Activated CD4-positive, alpha-beta T cell treated with anti-CD3 and anti-CD28 coated beads for 4 hours (primary cell): ENCODE data around the gene UFSP1.
"Not testable (repeated sequence)": the region's sequence is repeated elsewhere in the genome, so short reads cannot be mapped to it uniquely, and the experiment has no call there.

Experiments used
- DNase-seq, 2 donors: peaks; one replicate each; pipeline ENCODE4 v3.0.0-alpha.2; 2020

UFSP1 gene

DNA sequence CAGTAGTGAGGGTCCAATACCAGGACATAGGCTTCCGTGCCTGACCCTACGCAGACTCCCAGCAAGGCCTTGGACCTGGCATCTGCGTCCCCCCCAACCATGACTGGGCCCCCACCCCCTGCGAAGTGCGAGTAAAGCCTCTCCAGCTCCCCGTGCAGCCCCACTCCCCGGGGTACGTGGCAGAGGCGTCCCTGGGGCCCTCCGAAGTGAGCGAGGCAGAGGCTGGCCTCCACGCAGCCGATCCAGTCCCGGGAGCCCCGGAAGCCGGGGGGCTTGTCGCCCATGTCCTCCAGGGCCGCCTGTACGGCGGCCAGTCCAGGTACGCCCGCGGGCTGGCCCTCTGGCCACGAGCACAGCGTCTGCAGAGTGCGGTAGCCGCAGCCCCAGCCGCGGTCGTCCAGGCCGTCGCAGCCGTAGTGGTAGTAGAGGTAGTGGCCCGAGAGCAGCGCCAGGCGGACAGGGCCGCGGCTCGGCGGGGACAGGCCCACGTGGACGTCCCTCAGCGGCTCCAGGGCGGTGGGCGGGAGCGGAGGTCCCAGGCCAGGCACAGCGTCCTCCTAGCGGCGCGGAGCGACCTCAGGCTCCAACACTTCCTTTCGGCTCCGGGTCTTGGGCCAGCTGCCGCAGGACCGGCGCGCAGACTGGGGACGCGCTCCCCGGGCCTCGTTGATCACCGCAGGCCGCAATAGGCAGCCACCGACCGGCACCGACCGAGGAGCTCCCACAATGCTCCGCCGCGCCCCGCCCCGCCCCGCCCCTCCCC, at the start of gene UFSP1:
Gene UFSP1, minus strand, starts transcription at position 728 of the 763 bp plus-strand sequence. Its CDS starts 444 bp downstream, at position 284.
- no peak for DNase-seq

DNA sequence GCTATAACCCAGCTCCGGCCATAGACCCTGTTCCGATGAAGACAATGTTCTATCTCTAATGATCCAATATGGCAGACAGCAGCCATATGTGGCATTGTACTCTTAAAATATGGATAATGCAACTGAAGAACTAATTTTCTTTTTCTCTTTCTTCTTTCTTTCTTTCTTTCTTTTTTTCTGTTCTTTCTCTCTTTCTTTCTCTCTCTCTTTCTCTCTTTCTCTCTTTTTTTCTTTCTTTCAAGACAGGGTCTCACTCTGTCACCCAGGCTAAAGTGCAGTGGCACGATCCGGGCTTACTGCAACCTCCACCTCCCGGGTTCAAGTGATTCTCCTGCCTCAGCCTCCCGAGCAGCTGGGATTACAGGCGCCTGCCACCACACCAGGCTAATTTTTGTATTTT, 46.7 kb upstream of the UFSP1 start:
- DNase-seq, result not testable (repeated sequence)

DNA sequence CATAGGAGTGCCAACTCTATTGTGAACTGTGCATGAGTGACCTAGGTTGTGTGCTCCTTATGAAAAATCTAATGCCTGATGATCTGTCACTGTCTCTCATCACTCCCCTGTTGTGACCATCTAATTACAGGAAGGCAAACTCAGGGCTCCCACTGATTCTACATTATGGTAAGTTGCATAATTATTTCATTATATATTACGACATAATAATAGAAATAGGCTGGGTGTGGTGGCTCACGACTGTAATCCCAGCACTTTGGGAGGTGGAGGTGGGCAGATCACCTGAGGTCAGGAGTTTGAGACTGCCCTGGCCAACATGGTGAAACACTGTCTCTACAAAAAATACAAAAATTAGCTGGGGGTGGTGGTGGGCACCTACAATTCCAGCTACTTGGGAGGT, 45.9 kb upstream of the UFSP1 start:
- DNase-seq, result not testable (repeated sequence)

DNA sequence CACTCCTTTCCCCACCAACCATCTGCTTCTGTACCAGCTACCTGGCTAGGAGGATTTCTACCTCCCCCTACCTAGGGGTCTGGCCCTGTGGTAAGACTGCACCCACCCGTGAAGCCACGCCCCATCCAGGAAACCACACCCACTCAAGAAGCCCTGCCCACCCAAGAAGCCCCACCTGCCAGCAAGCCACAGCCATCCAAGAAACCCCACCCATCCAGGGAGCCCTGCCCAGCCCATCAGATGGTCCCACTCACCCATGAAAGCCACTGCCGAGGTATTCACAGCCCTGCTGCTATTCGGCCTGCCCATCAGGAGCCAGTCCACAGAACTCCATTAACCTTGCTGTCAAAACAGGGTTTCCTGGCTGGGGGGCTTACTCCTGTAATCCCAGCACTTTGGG, 44.2 kb upstream of the UFSP1 start:
- DNase-seq, result no peak

DNA sequence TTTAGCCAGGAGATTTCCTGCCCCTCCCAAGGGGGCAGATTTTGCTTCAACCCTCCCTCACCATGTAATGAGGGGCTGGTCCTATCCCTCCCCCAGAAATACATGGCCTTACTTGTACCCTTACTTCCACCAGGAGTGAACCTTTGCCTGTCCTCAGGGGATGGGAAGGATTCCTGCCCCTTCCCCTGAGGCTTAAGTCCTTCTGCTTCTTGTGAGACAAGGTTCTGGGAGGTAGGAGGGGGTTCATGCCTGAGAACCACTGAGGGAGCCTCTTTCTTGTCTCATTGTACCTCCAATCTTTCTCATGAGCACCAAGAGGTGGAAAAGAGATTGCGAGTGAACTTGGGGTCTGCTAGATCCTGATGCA, 40.3 kb upstream of the UFSP1 start:
- no peak for DNase-seq

DNA sequence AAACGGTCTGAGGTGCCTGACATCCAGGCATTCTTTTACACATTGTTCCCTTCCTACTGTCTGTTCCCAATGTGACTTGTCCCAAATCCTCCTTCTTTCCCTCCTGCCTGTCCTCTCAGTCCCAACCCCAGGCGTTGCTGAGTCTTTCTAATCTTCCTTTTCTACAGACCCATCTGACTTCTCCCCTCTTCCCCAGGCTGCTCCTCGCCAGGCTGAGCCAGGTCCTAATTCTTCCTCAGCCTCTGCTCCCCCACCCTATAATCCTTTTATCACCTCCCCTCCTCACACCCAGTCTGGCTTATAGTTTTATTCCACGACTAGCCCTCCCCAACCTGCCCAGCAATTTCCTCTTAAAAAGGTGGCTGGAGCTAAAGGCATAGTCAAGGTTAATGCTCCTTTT, 34.1 kb upstream of the UFSP1 start:
- not testable (repeated sequence) for DNase-seq

DNA sequence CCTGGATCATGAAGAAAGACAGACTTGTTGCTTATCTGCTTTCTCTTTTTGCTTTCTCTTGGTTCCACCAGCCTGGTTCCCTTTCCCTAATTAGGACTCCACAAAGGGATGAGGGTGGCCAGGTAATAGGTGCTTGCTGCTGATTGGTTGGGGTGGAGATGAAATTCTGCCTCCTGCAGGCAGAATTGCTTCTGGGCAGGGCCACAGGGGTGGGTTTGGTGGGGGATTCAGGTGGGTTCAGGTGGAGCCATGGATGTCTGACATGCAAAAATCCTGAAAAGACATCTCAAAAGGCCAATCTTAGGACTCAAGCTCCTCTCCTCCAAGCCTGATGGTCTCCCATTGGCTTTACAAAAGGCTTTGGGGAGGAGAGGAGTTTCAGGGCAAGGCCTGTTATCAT, 31.5 kb upstream of the UFSP1 start:
- no peak for DNase-seq

DNA sequence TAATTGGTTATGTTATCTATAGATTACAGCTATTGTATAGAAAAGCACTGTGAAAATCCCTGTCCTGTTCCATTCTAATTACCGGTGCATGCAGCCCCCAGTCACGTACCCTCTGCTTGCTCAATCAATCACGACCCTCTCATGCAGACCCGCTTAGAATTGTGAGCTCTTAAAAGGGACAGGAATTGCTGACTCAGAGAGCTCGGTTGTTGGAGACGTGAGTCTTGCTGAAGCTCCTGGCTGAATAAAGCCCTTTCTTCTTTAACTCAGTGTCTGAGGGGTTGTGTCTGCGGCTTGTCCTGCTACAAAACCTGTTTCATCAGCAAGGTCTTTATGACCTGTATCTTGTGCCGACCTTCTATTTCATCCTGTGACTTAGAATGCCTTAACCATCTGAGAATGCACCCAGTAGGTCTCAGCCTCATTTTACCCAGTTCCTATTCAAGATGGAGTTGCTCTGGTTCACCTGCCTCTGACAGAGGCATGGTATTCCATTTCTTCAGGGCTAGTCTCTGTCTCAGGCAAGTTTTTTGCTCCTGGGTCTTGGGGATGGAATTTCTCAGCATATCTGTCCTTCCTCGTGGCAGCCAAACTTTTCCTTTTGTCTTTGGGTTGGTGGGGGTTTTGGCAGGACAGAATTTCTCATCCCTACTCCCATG, 30.4 kb upstream of the UFSP1 start:
- not testable (repeated sequence) for DNase-seq

DNA sequence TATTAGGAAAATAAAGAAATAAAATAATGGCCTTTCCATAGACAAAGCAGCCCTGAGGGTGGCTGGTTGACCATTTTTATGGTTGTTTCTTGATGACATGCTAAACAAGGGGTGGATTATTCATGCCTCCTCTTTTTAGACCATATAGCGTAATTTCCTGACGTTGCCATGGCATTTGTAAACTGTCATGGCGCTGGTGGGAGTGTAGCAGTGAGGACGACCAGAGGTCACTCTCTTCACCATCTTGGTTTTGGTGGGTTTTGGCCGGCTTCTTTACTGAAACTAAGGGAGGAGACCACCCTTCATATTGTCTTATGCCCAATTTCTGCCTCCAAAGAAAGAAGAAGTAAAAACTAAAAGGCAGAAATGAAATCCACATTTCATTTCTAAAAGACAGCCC, 29.8 kb upstream of the UFSP1 start:
- not testable (repeated sequence) for DNase-seq

DNA sequence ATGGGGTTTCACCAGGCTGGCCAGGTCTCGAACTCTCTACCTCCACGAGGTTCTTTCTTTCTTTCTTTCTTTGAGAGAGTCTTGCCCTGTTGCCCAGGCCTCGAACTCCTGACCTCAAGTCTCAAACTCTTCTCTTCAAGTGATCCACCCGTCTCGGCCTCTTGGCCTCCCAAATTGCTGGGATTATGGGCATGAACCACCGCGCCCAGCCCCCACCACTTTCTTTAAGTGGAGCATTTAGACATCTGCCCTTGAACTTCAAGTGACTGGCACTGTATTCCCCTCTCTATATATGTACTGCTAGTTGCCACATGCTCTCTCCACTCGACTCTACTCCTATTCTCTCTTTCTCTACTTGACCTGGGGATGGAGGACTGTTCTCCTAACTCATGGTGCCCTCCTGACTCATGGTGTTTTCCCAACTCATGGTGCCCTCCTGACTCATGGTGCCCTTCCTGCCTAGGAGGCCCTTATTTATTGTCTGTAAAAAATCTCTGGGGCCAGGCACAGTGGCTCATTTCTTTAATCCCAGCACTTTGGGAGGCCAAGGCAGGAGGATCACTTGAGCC, 25.4 kb upstream of the UFSP1 start:
- no peak for DNase-seq

DNA sequence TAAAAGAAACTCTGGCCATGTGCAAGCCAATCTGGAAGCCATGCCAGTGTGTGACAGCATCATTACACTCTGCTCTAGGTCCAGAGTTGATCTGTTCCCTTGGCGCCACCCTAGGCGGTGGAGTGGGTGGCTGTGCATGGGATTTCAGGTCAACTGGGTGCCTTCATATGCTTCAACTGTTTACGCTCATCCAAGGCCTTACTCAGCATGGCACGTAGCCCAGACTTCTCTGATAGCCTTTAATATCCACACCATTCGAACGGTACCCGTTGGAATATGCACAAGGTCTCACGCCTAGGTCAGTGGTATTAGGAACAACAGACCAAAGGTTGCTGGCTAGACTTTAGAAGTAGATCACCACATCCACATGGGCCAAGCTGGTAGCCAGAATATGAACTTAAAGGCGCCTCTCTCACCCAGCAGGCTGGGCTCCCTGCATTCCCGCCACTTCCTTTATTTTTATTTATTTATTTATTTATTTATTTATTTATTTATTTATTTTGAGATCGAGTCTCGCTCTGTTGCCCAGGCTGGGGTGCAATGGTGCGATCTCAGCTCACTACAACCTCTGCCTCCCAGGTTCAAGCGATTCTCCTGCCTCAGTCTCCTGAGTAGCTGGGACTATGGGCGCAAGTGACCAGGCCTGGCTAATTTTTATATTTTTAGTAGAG, 24.8 kb upstream of the UFSP1 start:
- DNase-seq, result no peak

DNA sequence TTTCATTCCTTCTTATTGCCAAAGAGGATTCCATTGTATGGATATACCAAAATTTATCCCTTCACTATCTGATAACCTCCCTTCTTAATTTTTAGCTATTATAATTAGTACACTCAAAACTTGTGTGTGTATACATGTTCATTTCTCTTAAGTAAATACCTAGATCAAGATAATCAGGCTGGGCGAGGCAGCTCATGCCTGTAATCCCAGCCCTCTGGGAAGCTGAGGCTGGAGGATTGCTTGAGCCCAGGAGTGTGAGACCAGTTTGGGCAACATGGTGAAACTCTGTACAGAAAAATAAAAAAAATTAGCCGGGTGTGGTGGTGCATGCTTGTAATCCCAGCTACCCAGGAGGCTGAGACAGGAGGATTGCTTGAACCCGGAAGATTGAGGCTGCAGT, 22.0 kb upstream of the UFSP1 start:
- DNase-seq, result no peak

DNA sequence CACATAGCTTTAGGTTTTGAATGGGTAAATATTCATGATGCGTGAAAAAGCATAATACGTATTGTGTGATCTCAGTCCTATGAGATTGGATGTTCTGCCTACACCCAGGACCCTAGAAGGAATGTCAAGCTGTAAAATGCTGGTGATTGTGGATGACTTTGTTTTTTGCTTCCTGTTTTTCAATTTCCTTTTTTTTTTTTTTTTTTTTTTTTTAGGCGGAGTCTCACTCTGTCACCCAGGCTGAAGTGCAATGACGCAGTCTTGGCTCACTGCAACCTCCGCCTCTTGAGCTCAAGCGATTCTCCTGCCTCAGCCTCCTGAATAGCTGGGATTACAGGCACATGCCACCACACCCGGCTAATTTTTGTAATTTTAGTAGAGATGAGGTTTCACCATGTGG, 20.9 kb upstream of the UFSP1 start:
- not testable (repeated sequence) for DNase-seq

DNA sequence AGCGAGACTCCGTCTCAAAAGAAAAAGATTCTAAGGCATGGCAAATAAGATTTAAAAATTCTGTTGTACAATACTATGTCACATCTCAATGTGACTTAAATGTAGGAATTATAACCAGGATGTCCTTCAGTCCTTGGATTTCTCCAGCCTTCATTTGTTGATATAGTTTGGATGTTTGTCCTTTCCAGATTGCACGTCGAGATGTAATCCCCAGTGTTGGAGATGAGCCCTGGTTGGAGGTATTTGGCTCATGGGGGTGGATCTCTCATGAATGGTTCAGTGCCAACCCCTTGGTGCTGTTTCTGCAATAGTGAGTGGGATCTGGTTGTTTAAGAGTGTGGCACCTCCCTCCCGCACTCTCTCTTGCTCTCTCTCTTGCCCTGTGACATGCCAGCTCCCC, 19.0 kb upstream of the UFSP1 start:
- no peak for DNase-seq

DNA sequence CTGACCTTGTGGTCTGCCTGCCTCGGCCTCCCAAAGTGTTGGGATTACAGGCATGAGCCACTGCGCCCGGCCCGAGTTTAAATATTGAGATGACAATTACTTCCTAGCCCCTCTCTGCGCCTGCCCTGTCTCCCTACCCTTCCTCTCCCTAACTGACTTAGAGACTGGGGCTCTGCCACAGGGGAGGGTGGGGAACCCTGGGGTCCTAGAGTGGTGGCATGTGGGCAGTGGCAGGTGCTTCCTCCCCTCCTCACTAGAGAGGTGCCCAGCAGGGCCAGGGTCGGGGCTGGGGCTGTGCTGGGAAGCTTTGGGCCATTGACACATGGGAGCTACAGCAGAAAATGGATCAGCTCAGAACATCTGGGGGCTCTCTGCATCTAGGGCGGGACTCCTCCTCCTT, 13.1 kb upstream of the UFSP1 start:
- no peak for DNase-seq

DNA sequence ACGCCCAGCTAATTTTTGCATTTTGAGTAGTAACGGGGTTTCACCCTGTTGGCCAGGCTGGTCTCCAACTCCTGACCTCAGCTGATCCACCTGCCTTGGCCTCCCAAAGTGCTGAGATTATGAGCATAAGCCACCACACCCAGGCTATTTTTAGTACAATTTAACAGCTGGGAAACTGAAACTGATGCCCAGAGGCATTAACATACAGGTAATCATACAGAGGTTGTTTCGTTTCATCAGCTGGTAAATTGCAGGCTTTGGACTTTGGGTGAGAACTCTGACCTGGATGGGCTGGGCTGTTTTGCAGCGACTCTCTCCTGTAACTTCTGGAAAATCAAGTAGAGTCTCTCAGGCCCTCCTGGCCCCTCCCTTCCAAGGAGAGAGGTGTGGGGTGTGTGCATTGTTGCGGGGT, 12.4 kb upstream of the UFSP1 start:
- no peak for DNase-seq

DNA sequence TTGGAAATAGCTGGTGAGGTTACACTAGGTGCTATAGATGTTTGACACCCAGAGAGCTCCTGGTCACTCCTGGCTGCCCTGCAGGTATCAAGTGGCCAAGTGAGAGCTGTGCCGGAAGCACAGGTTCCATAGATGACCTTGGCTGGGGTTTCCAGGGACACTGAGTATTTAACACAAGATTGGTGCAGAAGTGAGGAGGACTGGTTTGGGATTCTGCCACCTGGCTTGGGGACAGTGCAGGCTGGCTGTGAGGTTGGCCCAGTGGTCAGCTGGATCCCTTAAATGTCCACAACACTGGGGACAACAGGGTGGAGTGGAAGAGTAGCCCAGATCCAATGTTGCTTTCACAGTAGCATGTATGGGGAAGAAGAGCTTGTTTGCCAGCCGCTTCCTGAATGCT, 11.5 kb upstream of the UFSP1 start:
- DNase-seq, result no peak

DNA sequence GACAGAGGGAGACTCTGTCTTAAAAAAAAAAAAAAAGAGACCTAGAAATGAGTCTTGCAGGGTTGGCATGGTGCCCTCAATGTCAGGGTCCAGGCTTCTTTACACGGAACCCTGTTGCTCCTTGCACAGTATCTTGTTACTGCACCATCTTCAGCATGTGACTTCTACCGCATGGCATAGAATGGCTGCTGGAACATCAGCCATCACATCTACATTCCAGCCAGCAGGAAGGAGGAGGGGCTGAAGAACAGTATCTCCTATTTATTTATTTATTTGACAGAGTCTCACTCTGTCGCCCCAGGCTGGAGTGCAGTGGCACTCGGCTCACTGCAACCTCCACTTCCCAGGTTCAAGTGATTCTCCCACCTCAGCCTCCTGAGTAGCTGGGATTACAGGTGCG, 9.9 kb upstream of the UFSP1 start:
- DNase-seq, result no peak

DNA sequence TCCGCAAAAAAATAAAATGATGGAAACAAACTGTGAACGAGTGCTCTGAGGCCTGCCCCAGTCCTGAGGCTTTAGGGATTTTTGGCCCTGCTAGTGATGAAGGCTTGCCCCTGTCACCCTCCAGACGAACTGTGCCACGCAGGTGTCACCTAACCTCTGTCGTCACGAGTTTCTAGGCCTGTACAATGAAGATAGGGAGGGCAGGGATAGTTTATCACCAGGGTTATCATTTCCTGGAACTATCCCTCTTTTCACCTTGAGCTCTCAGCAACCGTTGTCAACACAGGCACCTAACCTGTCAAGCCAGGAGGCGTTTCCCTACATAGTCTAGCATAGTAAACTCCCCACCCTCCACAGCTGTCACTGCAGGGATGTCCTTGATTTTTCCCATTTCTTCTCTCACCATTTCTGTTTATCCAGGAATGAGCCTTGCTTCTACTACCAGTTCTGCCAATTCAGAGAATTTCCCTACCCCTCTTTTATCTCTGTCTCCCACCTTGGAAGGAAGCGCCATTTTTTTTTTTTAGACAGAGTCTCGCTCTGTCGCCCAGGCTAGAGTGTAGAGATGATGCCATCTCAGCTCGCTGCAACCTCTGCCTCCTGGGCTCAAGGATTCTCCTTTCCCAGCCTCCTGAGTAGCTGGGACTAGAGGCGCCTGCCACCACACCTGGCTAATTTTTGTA, 8.4 kb upstream of the UFSP1 start:
- DNase-seq, result no peak

DNA sequence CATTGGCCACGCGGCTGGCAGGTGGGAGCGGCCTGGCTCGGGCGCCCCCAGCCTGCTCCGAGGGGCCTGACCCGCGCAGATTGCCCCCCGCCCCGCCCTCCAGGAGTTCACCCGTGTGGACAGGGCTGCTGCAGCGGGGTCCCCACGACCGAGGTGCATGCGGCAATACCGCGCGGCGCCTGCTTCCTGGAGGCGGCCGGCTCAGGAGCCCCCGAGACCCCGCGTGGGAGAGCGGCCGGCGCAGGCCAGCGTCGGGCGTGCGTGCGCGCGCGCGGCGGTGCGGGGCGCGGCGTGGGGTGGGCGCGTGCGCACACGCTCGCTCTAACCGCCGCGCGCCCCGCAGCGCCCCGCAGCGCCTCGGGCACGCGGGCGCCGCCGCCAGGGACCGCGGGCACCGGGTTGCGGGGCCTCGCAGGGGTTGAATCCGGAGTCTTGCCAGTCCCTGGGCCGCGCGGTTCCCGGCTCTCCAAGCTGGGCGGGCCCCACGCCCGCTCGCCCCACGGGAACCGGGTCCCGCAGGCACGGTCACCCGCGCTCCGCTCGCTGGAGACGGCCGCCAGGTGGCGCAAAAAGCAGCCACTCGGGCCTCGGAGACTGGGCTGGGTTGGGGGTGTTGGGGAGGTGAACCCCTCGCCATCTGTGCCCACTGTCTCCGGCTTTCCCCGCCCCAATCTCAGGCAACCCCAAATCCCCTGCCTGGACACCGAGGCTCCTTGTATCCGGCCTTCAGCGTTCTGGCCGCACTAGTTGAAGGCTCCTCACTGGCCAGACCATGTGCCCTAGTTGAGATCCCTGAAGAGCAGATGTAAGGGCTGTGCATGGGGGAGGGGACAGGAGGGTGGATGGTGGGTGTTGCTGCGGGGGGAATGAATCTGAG, 7.5 kb upstream of the UFSP1 start:
- DNase-seq, result peak in 1 of 2 donors; percentile 45

DNA sequence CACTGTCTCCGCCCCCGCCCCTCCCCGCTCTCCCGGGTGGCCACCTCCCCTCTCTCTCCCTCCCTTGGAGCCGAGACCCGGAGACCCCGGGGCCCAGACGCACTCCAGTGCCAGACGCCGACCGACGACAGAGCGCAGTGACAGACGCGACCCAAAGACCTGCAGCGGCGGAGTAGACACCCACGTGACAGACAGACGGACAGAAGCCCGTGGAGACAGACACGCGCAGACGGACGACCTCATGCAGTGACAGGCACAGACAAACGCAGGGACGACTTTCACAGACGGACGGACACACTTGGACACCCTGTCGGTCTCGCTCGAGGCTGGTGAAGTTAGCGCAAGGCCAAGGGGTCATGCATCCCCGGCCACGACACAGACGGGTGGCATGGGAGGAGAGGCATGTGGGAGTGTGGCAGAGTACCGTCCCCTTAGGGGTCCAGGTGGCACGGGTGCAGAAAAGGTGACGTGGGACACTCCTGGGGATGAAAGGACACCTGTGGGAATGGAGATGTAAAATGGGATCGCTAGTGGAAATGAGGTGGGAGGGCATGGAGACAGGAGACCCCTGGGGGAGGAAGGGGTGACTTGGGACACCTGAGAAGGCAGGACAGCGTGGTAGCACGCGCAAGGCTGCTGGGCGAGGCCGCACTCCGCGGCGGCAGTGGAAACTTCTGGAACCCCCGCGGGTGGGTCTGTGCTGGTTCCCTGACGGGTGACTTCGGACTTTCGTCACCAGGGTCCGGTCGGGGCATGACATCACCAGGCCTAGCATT, 6.6 kb upstream of the UFSP1 start:
- no peak for DNase-seq

DNA sequence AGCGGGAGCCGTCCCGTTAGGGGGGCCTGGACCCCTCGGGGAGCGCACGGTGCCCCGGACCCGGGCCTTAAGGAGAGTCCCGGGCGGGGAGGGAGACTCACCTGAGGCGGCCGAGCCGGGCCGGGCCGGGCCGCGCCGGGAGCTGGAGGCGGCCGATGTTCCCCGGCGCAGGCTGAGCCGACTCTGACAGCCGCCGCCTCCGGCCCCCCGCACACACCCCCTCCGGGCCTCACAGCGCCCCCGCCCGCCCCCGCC, 6.1 kb upstream of the UFSP1 start, which contains the start of gene ACHE:
Gene ACHE, minus strand, starts transcription at position 188 of the 255 bp plus-strand sequence. CDS start 1,656 bp downstream, outside the sequence.
- no peak for DNase-seq
